ENCODE results near the gene ACER2.

The ACER2 gene

DNA sequence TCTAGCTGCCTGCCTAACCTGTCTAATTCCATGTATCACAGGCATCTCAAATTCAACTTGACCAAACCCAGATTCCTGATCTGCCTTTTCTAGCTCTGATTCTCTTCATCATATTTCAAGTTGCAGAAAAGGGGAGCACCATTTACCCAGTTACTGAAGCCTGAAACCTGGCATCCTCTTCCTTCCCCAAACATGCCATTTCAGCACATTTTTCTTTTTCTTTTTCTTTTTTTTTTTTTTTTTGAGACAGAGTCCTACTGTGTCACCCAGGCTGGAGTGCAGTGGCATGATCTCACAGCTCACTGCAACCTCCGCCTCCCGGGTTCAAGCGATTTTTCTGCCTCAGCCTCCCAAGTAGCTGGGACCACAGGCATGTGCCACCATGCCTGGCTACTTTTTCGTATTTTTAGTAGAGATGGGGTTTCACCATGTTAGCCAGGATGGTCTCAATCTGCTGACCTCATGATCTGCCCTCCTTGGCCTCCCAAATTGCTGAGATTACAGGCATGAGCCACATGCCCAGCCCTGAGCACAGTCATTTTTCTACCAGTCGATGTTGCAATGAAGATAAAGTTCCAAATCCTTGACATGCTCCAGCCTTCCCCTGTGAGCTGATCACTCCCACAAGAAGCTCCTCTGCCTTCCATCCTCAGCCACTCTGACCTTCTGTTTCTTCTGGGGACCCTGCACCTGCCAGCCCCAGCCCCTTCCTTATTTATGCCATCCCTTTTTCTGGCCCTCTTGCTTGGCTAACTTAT, 32.2 kb downstream of the ACER2 start:
- Histone ChIP-seq H3K27ac (no peak overlapping the region), H3K27me3 (no peaks in the 10 kb centered on the region), H3K36me3 (peaks cover 0 to 79% (median 20%) of the 10 kb centered on the region in 3 donors), H3K9me3 (no peaks in the 10 kb centered on the region), H3K4me3 (no peak overlapping the region), H3K4me1 (no peaks in the 10 kb centered on the region)
- no peak for DNase-seq
- TF ChIP-seq, protein P1, sequence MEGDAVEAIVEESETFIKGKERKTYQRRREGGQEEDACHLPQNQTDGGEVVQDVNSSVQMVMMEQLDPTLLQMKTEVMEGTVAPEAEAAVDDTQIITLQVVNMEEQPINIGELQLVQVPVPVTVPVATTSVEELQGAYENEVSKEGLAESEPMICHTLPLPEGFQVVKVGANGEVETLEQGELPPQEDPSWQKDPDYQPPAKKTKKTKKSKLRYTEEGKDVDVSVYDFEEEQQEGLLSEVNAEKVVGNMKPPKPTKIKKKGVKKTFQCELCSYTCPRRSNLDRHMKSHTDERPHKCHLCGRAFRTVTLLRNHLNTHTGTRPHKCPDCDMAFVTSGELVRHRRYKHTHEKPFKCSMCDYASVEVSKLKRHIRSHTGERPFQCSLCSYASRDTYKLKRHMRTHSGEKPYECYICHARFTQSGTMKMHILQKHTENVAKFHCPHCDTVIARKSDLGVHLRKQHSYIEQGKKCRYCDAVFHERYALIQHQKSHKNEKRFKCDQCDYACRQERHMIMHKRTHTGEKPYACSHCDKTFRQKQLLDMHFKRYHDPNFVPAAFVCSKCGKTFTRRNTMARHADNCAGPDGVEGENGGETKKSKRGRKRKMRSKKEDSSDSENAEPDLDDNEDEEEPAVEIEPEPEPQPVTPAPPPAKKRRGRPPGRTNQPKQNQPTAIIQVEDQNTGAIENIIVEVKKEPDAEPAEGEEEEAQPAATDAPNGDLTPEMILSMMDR (IDR thresholded peaks at IDR 0.05), result no peak
- intact Hi-C loops (cut with DNase I; ENCODE audit: low total_unique reads), result no loop called here

- peaks cover 0 to 85% (median 26%) of the 10 kb centered on the region in 3 donors for H3K36me3 ChIP-seq
- intact Hi-C loops (cut with DNase I; ENCODE audit: low total_unique reads), result no loop called here
- H3K27ac ChIP-seq, result no peak overlapping the region
- H3K4me1 ChIP-seq, result no peaks in the 10 kb centered on the region
- no peak overlapping the region for H3K4me3 ChIP-seq
- DNase-seq, result no peak
- TF ChIP-seq, protein P1 (IDR thresholded peaks at IDR 0.05), result no peak
- H3K27me3 ChIP-seq, result no peaks in the 10 kb centered on the region
- H3K9me3 ChIP-seq, result no peaks in the 10 kb centered on the region
Observed at GRCh38 chr9:19441730-19442129, 32.9 kb downstream of the ACER2 start.

- H3K27me3 ChIP-seq, result no peaks in the 10 kb centered on the region
- H3K4me3 ChIP-seq, result no peak overlapping the region
- intact Hi-C loops (cut with DNase I; ENCODE audit: low total_unique reads), result no loop called here
- H3K4me1 ChIP-seq, result no peaks in the 10 kb centered on the region
- no peak for DNase-seq
- TF ChIP-seq, protein P1 (IDR thresholded peaks at IDR 0.05), result no peak
- no peaks in the 10 kb centered on the region for H3K9me3 ChIP-seq
- no peak overlapping the region for H3K27ac ChIP-seq
- peaks cover 0 to 85% (median 26%) of the 10 kb centered on the region in 3 donors for H3K36me3 ChIP-seq
Observed at GRCh38 chr9:19442240-19442639, 33.4 kb downstream of the ACER2 start.

- Histone ChIP-seq H3K4me1 (no peaks in the 10 kb centered on the region), H3K9me3 (no peaks in the 10 kb centered on the region), H3K27me3 (no peaks in the 10 kb centered on the region), H3K27ac (no peak overlapping the region), H3K36me3 (peaks cover 0 to 60% (median 26%) of the 10 kb centered on the region in 3 donors), H3K4me3 (no peak overlapping the region)
- DNase-seq, result no peak
- intact Hi-C loops (cut with DNase I; ENCODE audit: low total_unique reads), result no loop called here
- TF ChIP-seq, protein P1 (IDR thresholded peaks at IDR 0.05), result no peak
Observed at GRCh38 chr9:19445452-19445851, 36.6 kb downstream of the ACER2 start.

GRCh38 chr9:19446361-19446861, 37.6 kb downstream of the ACER2 start:
- no peak for DNase-seq
- H3K4me3 ChIP-seq, result no peak overlapping the region
- H3K36me3 ChIP-seq, result peaks cover 2 to 60% (median 33%) of the 10 kb centered on the region in 3 donors
- no peaks in the 10 kb centered on the region for H3K27me3 ChIP-seq
- no peaks in the 10 kb centered on the region for H3K4me1 ChIP-seq
- intact Hi-C loops (cut with DNase I; ENCODE audit: low total_unique reads), result no loop called here
- TF ChIP-seq, protein P1 (IDR thresholded peaks at IDR 0.05), result no peak
- no peak overlapping the region for H3K27ac ChIP-seq
- H3K9me3 ChIP-seq, result no peaks in the 10 kb centered on the region

All from tibial artery (tissue), 4 donors.